SK-N-MC (cell line): ENCODE results near the gene NAV3.
A peak's percentile ranks its signal among the peaks of the same experiment; 100 is the strongest.

Experiments
- DNase-seq: peaks from one replicate; pipeline ENCODE4 v3.0.0-alpha.2; 2011; ENCODE audit warnings: low read depth, low spot score
- H3K27ac ChIP-seq: fragments of 200-600 bp; sonication (generic); 2 replicates; pipeline ENCODE4 v1.5.1; 2016; ENCODE audit warnings: mixed run types
- H3K36me3 ChIP-seq: fragments of 200-600 bp; sonication (generic); 2 replicates; pipeline ENCODE4 v1.6.1; 2017; ENCODE audit warnings: antibody characterized with exemption, low read length, mixed read lengths; ENCODE audit not compliant: insufficient read depth
- H3K4me3 ChIP-seq: fragments of 200-600 bp; sonication (generic); 2 replicates; pipeline ENCODE4 v1.5.1; 2016
- H3K9ac ChIP-seq: fragments of 200-600 bp; sonication (generic); 2 replicates; pipeline ENCODE4 v1.8.0; 2017; ENCODE audit warnings: mixed run types, mixed read lengths; ENCODE audit not compliant: insufficient read length
- H3K9me3 ChIP-seq: fragments of 200-600 bp; sonication (generic); 2 replicates; pipeline ENCODE4 v1.6.1; 2017; ENCODE audit warnings: low read depth, mild to moderate bottlenecking, antibody characterized with exemption, low read length, moderate library complexity, mixed read lengths
- EZH2 ChIP-seq: fragments of 200-600 bp; sonication (generic); IDR thresholded peaks from one replicate; pipeline ENCODE4 v1.6.1; 2017; ENCODE audit warnings: antibody characterized with exemption
- FOXP2 ChIP-seq: optimal IDR thresholded peaks from 2 replicates; pipeline ENCODE3; 2011; ENCODE audit warnings: mild to moderate bottlenecking, moderate library complexity; ENCODE audit not compliant: insufficient read depth; ENCODE audit errors: extremely low read length, control extremely low read depth
- POLR2AphosphoS5 ChIP-seq: IDR thresholded peaks from 2 replicates; pipeline ENCODE4 v1.6.1; 2012; ENCODE audit warnings: mild to moderate bottlenecking, low read depth, low read length, borderline replicate concordance

NAV3 gene

DNA sequence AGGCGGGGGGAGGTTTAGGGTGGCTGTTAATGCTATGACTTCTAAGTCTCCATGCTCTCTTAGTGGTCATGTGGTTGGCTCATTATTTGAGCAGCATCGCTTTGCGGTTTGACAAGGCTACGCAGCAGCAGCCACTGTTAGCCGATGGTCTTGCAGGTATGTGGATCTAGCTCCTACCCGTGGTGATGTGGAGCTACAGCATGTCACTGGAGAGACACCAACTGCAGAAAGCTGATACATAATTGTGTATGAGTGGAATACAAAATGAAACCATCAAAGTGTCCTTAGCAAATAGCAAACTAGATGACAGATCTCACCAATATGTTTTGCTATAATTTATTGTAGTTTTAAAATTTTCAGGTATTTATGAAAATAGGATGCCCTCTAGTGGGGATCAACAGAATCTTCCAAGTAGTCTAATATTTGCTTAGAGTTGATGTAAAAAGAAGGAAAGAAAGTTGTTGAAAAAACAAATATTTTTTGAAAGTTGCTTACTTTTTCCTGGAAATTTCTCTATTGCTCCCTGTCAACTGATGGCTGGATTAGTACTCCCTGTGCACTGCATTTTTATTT, 94.9 kb downstream of the NAV3 start:
- DNase-seq, result peak; percentile 96
- no peaks in the 10 kb centered on the region for H3K36me3 ChIP-seq
- TF ChIP-seq FOXP2, result peak; percentile 54
- no peak for TF ChIP-seq EZH2
- TF ChIP-seq POLR2AphosphoS5, result no peak

GRCh38 chr12:77928078-77928477, 97.4 kb downstream of the NAV3 start:
- TF ChIP-seq FOXP2 (no peak), POLR2AphosphoS5 (no peak), EZH2 (no peak)
- Histone ChIP-seq H3K9ac (no peak overlapping the region), H3K36me3 (no peaks in the 10 kb centered on the region), H3K4me3 (no peak overlapping the region), H3K27ac (no peak overlapping the region), H3K9me3 (no peaks in the 10 kb centered on the region)
- DNase-seq, result no peak

More for the DNA sequence above, 94.9 kb downstream of the NAV3 start:
- Histone ChIP-seq H3K9ac (no peak overlapping the region), H3K27ac (peak overlapping the region; percentile 93; the same call in 1 of the 2 replicates), H3K9me3 (no peaks in the 10 kb centered on the region), H3K4me3 (peak overlapping the region; percentile 71)

DNA sequence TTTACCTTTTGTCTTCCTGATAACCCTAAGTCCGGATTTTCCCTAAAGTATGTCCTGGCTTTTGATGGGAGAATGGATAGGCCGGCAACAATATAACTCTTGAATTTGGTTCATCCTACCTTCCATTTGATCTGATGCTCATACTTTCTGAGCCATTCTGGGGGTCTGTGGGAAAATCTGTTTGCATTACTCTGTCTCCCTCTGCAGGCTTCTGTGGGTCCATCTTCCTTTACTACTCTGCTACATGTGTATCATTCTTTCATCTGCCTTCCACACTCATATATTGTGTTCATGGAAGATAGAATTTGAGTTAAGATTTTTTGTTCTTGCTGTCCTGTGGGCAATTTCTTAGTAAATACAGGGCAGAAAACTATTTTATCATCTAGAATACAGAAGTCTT, 101.5 kb downstream of the NAV3 start:
- Histone ChIP-seq H3K9me3 (no peaks in the 10 kb centered on the region), H3K4me3 (no peak overlapping the region), H3K36me3 (no peaks in the 10 kb centered on the region), H3K27ac (no peak overlapping the region), H3K9ac (no peak overlapping the region)
- TF ChIP-seq POLR2AphosphoS5 (no peak), EZH2 (no peak), FOXP2 (no peak)
- no peak for DNase-seq

DNA sequence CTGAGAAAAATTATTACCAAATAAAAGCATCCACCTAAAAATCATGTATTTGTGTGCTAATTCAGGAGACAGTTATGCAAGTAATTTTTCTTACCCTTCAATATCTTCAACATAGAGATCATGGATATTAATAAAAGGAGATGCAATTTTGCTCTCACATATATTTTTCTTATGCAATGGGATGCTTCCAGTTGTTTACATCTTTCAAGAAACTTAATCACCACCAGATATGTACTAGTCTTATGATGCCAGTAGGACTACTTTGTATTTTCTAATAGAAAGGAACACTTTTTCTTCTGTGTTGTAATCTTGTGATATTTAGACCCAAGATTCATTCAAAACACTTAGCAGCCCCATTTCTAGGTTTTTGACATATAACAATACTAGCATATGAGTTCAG, 107.6 kb downstream of the NAV3 start:
- no peak overlapping the region for H3K4me3 ChIP-seq
- no peaks in the 10 kb centered on the region for H3K9me3 ChIP-seq
- TF ChIP-seq EZH2 (no peak), POLR2AphosphoS5 (no peak), FOXP2 (no peak)
- H3K9ac ChIP-seq, result no peak overlapping the region
- no peak overlapping the region for H3K27ac ChIP-seq
- H3K36me3 ChIP-seq, result no peaks in the 10 kb centered on the region
- DNase-seq, result no peak

- H3K9ac ChIP-seq, result peak overlapping the region; percentile 35
These were observed 109.3 kb downstream of the NAV3 start for GRCh38 chr12:77940011-77940423.

GRCh38 chr12:77940567-77940966, 109.9 kb downstream of the NAV3 start:
- no peak for TF ChIP-seq FOXP2
- TF ChIP-seq EZH2, result no peak
- no peak for TF ChIP-seq POLR2AphosphoS5
- Histone ChIP-seq H3K27ac (peak overlapping the region; percentile 77), H3K4me3 (peak overlapping the region; percentile 34; the same call in 1 of the 2 replicates), H3K36me3 (no peaks in the 10 kb centered on the region), H3K9ac (peak overlapping the region; percentile 35), H3K9me3 (no peaks in the 10 kb centered on the region)
- DNase-seq, result no peak

More at GRCh38 chr12:77940011-77940423, 109.3 kb downstream of the NAV3 start:
- DNase-seq, result no peak
- Histone ChIP-seq H3K4me3 (peak overlapping the region; percentile 34; the same call in 1 of the 2 replicates), H3K9me3 (no peaks in the 10 kb centered on the region), H3K27ac (peak overlapping the region; percentile 77), H3K36me3 (no peaks in the 10 kb centered on the region)
- TF ChIP-seq FOXP2, result no peak
- TF ChIP-seq POLR2AphosphoS5, result no peak
- TF ChIP-seq EZH2, result no peak

GRCh38 chr12:77941401-77941800, 110.7 kb downstream of the NAV3 start:
- Histone ChIP-seq H3K9me3 (no peaks in the 10 kb centered on the region), H3K9ac (peak overlapping the region; percentile 8), H3K4me3 (no peak overlapping the region), H3K36me3 (no peaks in the 10 kb centered on the region), H3K27ac (peak overlapping the region; percentile 35; the same call in 1 of the 2 replicates)
- no peak for TF ChIP-seq POLR2AphosphoS5
- no peak for TF ChIP-seq EZH2
- TF ChIP-seq FOXP2, result no peak
- DNase-seq, result no peak

- H3K9ac ChIP-seq, result no peak overlapping the region
- no peaks in the 10 kb centered on the region for H3K9me3 ChIP-seq
- no peaks in the 10 kb centered on the region for H3K36me3 ChIP-seq
- TF ChIP-seq FOXP2 (no peak), POLR2AphosphoS5 (no peak), EZH2 (no peak)
- H3K27ac ChIP-seq, result peak overlapping the region; percentile 84
- peak overlapping the region; percentile 40 for H3K4me3 ChIP-seq
- no peak for DNase-seq
These were observed 112.8 kb downstream of the NAV3 start for GRCh38 chr12:77943466-77943865.
